Calu3 (cell line): ENCODE data around the gene RAB7B. TPM values are rescaled to one million over a fixed set of nuclear protein-coding genes. Genes with fewer than 3 reads are reported as not detected.

Experiments used
- BruUV-seq: library from RNA; stranded (reverse); fragments of 400-500 nt; replicated peaks from 2 replicates; lab custom pipeline; 2021; lab: Mats Ljungman, UMichigan
- CTCF ChIA-PET: fragments of 300-600 bp; sonication (Branson Sonifier 250); formaldehyde crosslinking; loops from one replicate; lab custom pipeline; 2022; ENCODE audit warnings: antibody characterized with exemption; lab: Charles Lee
- DNase-seq: peaks from one replicate; pipeline ENCODE4 v3.0.0; 2022
- H3K27ac Mint-ChIP-seq: one replicate; pipeline ENCODE4 v1.8.0; 2022; ENCODE audit warnings: mixed read lengths; ENCODE audit not compliant: unreplicated experiment
- H3K27me3 Mint-ChIP-seq: one replicate; pipeline ENCODE4 v1.8.0; 2022; ENCODE audit warnings: mixed read lengths; ENCODE audit not compliant: unreplicated experiment
- H3K36me3 Mint-ChIP-seq: one replicate; pipeline ENCODE4 v1.8.0; 2022; ENCODE audit warnings: mild to moderate bottlenecking, moderate library complexity, mixed read lengths; ENCODE audit not compliant: insufficient read depth, unreplicated experiment
- H3K4me1 Mint-ChIP-seq: one replicate; pipeline ENCODE4 v1.8.0; 2022; ENCODE audit warnings: mild to moderate bottlenecking, low read depth, mixed read lengths; ENCODE audit not compliant: unreplicated experiment
- H3K4me3 Mint-ChIP-seq: one replicate; pipeline ENCODE4 v1.8.0; 2022; ENCODE audit warnings: mild to moderate bottlenecking, low read depth, moderate library complexity, mixed read lengths; ENCODE audit not compliant: unreplicated experiment
- H3K9me3 Mint-ChIP-seq: one replicate; pipeline ENCODE4 v1.8.0; 2022; ENCODE audit warnings: low read depth, mixed read lengths; ENCODE audit not compliant: unreplicated experiment
- intact Hi-C: fragments of 100-400 bp; cut with micrococcal nuclease; formaldehyde crosslinking; loops from one replicate; pipeline ENCODE4 v1.10.0; 2022; ENCODE audit not compliant: unreplicated experiment
- total RNA-seq: library from RNA; stranded (reverse); gene quantifications from 2 replicates; pipeline ENCODE4 v1.2.3, GENCODE V29; 2022
- TF ChIP-seq, protein P1 (sequence below): fragments of 200-600 bp; IDR thresholded peaks from one replicate; pipeline ENCODE4 v1.8.0; 2022; ENCODE audit warnings: antibody characterized with exemption; ENCODE audit not compliant: unreplicated experiment

The RAB7B gene
- total RNA-seq, 1 experiment from 2014 or later = 1.1 TPM

- Mint-ChIP-seq H3K4me1 (peaks cover 61% of the 10 kb centered on the region), H3K4me3 (peak overlapping the region; percentile 74), H3K9me3 (no peaks in the 10 kb centered on the region), H3K27ac (peak overlapping the region; percentile 70), H3K36me3 (peaks cover 6% of the 10 kb centered on the region), H3K27me3 (no peaks in the 10 kb centered on the region)
- intact Hi-C loops = no loop called here
- CTCF ChIA-PET = interaction anchor here (0.8 to 2.2 kb wide), 4 partner anchors 10 to 21 kb away, joined by 3 to 6 read pairs (median 3); no protein-coding TSS in a partner anchor
- TF ChIP-seq, protein P1, sequence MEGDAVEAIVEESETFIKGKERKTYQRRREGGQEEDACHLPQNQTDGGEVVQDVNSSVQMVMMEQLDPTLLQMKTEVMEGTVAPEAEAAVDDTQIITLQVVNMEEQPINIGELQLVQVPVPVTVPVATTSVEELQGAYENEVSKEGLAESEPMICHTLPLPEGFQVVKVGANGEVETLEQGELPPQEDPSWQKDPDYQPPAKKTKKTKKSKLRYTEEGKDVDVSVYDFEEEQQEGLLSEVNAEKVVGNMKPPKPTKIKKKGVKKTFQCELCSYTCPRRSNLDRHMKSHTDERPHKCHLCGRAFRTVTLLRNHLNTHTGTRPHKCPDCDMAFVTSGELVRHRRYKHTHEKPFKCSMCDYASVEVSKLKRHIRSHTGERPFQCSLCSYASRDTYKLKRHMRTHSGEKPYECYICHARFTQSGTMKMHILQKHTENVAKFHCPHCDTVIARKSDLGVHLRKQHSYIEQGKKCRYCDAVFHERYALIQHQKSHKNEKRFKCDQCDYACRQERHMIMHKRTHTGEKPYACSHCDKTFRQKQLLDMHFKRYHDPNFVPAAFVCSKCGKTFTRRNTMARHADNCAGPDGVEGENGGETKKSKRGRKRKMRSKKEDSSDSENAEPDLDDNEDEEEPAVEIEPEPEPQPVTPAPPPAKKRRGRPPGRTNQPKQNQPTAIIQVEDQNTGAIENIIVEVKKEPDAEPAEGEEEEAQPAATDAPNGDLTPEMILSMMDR = no peak
- no peak for DNase-seq
- BruUV-seq = no TSS peak
These were observed 31.8 kb upstream of the RAB7B start for GRCh38 chr1:206035027-206035426.

DNA sequence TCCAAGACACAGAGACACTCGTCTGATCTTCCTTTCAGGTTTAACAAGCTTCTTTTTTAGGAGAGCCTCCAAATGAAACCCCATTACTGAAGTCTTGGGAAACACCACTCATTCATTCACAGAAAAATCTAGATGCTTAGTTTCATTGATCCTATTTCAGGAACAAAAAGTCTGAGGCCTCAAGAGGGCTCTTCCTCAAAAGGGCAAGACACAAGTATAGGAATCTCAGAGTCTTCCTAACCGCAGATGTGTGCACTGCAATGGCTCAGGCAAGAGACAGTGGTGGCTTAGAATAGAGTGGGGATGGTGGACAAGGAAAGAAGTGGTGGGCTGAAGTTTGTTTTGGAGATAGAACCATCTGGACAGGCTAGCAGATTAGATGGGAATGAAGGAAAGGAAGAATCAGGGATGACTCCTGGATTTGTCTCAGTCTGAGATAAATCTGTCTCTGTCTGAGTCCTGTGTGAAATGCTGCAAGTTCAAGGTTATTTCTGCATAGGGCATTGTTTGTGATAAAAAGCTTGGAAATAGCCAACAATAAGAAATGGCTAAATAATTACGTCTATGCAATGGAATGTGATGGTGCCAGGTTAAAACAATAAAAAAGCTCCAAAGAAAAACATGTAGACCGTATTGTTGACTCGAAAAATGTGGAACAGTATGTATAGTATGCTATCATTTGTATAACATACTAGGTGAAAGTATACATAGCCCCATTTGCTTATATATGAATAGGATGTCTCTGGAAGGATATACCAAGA is 29.4 kb upstream of the RAB7B start:
- CTCF ChIA-PET = no interaction called here
- intact Hi-C loops = no loop called here
- Mint-ChIP-seq H3K4me1 (peaks cover 58% of the 10 kb centered on the region), H3K9me3 (no peaks in the 10 kb centered on the region), H3K27ac (no peak overlapping the region), H3K27me3 (no peaks in the 10 kb centered on the region), H3K36me3 (peaks cover 6% of the 10 kb centered on the region), H3K4me3 (no peak overlapping the region)
- TF ChIP-seq, protein P1 = no peak
- BruUV-seq = no TSS peak
- DNase-seq = no peak

GRCh38 chr1:206030714-206031113 is 27.5 kb upstream of the RAB7B start:
- H3K27ac Mint-ChIP-seq = peak overlapping the region; percentile 20
- CTCF ChIA-PET = interaction anchor here (0.5 to 2.9 kb wide), 17 partner anchors 9 to 75 kb away, joined by 3 to 19 read pairs (median 5); partner anchors contain the start of genes CTSE and RAB7B
- no peak overlapping the region for H3K4me3 Mint-ChIP-seq
- BruUV-seq = no TSS peak
- H3K36me3 Mint-ChIP-seq = peaks cover 6% of the 10 kb centered on the region
- H3K4me1 Mint-ChIP-seq = peaks cover 64% of the 10 kb centered on the region
- TF ChIP-seq, protein P1 = peak; percentile 88
- H3K9me3 Mint-ChIP-seq = peaks cover 4% of the 10 kb centered on the region
- peak; percentile 90 for DNase-seq
- H3K27me3 Mint-ChIP-seq = no peaks in the 10 kb centered on the region
- intact Hi-C loops = loop anchor here (1.0 to 2.0 kb wide), 3 partner anchors 20 to 76 kb away; no protein-coding TSS in a partner anchor

- peaks cover 4% of the 10 kb centered on the region for H3K9me3 Mint-ChIP-seq
- peak overlapping the region; percentile 20 for H3K27ac Mint-ChIP-seq
- H3K27me3 Mint-ChIP-seq = no peaks in the 10 kb centered on the region
- H3K4me3 Mint-ChIP-seq = no peak overlapping the region
- H3K36me3 Mint-ChIP-seq = peaks cover 5% of the 10 kb centered on the region
- CTCF ChIA-PET = interaction anchor here (0.5 to 2.9 kb wide), 16 partner anchors 8 to 76 kb away, joined by 3 to 19 read pairs (median 6); partner anchors contain the start of genes CTSE and RAB7B
- no TSS peak for BruUV-seq
- intact Hi-C loops = loop anchor here (1.0 to 2.0 kb wide), 3 partner anchors 20 to 77 kb away; no protein-coding TSS in a partner anchor
- peaks cover 68% of the 10 kb centered on the region for H3K4me1 Mint-ChIP-seq
- DNase-seq = no peak
- TF ChIP-seq, protein P1 = no peak
These were observed 27.0 kb upstream of the RAB7B start for GRCh38 chr1:206030191-206030590.
